Stimulated activated CD8-positive, alpha-beta memory T cell treated with anti-CD3 and anti-CD28 coated beads, Interleukin-7, amount 100 ng/mL, for 1 hour (primary cell): ENCODE results near the gene WNT7B.

Source experiments
- DNase-seq, 2 donors: peaks; one replicate each; pipeline ENCODE4 v3.0.0-alpha.2; 2020; ENCODE audit warnings: low read depth in 2 of 2

The WNT7B gene

DNA sequence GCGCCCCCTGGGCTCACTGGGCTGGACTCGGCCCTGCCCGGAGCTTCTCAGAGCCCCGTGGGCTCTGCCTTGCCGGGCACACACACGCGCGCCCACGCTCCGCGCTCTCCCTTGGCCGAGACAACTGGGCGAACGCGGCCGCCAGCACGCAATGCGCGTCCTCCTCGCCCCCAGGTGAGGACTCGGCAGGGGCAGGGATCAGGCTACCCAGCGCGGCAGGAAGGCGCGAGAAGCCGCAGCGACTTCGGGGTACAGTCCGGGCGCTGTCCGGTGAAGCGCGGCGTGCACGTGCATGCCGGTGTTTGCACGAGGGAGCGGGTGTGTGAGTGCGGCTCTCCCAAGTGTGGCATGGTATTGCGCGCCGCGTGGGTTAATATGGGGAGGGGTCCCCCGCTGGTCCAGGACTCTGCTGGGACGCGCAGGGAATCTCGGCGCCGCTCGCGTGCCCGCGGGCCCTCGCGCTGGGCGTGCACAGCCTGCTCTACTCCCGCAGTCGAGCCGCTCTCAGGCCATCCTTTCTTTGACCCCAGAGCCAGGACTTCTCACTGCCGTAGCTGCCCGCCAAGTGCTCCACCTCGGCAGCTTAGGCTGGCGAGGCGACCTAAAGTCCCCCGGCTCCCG, 5.4 kb downstream of the WNT7B start:
- no peak for DNase-seq

DNA sequence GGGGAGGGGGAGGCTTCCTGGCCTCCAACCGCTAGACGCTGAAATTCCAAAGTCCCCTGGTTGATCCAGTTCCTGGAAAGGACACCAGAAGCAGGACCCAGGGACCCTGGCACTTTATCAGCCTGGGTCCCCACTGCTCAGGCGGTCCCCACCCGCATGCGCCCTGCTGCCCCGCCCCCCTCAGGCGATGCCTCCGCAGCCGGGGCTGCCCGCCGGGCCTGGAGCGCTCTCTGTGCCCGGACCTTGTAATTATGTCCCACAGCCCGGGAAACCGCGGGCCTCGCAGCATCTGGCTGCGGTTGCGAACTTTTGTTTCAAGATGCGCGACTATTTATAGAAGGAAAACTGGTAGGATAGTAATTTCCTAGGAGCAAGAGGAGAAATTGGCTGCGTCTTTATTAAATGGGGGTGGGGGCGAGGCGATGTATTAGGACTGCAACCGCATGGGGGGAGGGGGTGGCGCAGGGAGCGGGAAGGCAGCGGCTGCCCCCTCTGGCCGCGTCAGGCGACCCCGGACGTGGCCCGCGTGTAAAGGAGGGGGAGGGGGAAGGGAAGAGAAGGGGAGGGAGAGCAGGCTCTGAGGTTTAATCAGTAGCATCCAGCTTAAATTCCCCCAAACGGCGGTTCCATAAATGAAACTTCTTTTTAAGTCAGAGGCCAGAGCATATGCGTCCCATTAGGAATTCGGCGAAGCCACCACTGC, 6.1 kb downstream of the WNT7B start:
- no peak for DNase-seq

DNA sequence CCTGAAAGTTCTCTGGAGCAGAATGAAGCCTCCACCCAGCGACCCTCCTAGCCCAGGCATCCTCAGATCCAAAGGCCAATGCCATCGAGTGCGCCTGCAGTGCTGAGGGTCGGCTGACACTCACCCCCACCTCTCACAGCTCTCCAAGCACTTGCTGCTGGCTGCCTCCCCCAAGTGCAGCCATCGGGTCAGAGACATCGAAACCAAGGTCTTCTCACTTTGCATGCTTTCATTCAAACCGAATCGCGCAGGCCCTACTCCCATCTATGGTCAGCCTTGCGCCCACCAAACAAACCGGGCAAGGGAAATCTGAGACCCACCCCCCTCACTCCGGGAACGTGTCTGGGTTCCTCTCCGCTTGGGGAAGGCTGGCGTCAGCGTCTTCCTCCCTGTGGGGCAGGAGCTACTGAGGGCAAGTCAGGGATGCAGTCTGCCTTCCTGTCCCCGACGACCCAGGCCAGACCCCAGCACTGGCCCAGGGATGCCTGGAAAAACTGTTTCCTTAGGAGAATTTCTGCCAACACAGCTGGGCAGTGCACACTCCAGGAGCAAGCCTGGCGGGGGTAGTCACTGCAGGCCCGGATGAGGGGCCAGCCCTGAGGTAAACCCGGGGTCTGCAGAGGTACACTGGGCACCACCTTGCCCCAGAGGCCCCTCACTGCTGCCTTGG, 7.0 kb downstream of the WNT7B start:
- no peak for DNase-seq

GRCh38 chr22:45969414-45969799, 7.6 kb downstream of the WNT7B start:
- DNase-seq = no peak

DNA sequence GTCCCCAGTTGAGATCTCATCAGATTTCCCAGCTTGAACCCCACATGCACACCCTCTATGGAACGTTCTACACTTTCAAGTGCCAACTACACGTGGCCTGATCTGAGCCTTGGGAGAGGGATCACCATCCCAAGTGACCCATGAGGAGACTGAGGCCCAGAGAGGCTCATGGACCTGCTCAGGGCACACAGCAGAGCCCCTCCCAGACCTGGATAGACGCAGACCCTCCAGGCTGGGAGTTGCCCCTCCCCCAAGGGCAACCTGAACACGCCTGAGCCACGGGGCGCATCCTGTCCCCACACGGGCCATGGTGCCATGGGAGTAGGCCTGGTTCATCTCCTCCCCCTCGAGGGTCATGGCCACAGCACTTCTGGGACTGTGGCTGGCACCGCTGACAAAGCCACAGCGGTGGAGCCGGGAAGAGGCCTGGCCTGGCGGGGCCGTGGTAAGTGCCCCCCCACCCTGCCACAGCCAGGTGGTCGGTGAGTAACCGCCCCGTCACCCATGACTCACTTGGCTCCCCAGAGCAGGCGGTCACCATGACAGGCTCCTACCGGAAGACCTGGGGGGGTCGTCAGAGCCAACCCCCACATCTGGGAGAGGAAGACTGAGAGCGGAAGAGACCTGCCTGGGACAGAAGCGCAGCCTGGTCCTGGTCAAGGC, 8.1 kb downstream of the WNT7B start:
- no peak for DNase-seq

GRCh38 chr22:45968003-45968650, 8.8 kb downstream of the WNT7B start:
- DNase-seq = no peak

GRCh38 chr22:45966895-45967365, 10.0 kb downstream of the WNT7B start:
- no peak for DNase-seq

DNA sequence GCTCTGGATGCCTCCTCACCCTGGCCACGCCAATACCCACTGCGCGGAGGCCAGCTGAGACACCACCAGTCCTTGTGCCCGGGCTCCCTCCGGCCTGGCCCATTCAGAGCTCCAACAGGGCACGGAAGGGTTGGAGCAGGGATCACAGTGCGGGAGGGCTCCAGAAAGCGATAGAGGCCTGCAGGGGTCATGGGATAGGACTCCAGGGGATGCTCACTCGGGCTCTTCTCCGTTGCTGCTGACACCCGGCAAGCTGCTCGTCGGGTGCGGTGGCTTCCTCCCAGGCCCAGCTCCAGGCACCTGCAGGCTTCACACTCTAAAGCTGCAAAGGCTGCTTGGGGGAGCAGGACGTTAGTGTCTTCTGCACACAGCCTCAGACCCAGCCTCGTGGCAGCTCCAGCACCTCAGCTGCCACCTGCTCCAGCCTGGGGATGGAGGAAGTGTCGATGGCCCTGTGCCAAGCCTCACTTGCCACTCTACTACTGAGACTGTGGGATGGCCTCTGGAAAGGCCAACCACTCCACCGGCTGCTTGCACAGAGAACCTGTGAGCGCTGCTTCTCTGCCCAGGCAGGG, 10.6 kb downstream of the WNT7B start:
- DNase-seq = no peak

- DNase-seq = no peak
Measured at GRCh38 chr22:45965563-45965962, 11.4 kb downstream of the WNT7B start.

GRCh38 chr22:45964926-45965527, 11.9 kb downstream of the WNT7B start:
- no peak for DNase-seq

DNA sequence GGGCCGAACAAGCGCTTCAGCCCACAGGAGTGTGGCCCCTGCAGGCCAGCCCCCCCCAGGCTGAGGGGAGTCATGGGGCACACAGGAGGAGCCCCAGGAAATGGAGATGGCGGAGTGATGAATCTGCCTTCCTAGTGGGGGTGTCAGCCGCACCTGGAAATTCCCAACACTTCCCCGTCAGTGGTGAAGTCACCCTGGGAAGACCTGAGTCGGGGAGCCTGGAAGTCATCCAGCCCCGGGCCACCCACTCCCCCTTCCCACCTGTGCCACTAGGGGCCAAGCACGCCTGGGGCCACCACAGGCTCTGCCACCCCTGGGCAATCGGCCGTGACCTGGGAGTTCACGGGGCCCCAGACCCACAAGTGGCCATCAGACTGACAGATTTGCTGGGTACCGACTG, 12.6 kb downstream of the WNT7B start:
- no peak for DNase-seq

GRCh38 chr22:45963821-45964220, 13.1 kb downstream of the WNT7B start:
- DNase-seq = no peak

DNA sequence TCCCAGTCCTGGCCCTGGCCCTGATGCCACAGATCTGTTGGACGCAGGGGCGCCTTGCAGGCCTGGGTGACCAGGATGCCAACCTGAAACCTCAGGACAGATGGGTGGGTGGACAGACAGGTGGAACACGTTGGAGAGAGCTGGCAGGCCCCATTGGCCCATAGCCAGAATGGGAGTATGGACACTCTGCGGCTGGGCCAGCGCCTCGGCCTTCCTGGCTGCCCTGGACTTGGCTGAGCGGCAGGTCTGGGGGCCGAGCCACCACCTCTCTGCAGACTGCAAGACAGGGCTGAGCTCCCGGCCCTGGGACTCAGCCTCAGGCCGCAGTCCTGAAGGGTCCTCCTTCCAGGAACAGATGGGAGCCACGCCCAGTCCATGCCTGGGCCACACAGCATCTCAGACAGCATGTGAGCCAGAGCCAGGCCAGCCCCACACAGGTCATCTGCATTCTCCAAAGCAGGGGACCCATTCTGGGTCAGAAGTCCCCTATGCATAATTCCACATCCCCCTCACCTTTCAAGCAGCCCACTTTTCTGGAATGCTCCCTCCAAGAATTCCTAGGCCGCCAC, 14.1 kb downstream of the WNT7B start:
- DNase-seq = no peak

DNA sequence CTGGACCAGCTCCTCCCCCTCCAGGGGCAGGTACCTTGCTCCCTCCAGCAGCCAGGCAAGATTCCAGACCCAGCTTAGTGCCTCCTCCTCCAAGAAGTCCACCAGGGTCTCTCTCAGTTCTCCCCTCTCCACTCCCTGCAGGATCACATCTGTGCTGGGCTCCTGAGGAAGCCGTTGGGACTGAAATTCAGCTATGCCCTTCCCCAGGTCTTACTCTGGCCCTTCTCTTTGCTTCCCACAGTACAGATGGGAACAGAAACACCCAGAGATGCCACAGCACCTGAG, 14.6 kb downstream of the WNT7B start:
- DNase-seq = no peak

DNA sequence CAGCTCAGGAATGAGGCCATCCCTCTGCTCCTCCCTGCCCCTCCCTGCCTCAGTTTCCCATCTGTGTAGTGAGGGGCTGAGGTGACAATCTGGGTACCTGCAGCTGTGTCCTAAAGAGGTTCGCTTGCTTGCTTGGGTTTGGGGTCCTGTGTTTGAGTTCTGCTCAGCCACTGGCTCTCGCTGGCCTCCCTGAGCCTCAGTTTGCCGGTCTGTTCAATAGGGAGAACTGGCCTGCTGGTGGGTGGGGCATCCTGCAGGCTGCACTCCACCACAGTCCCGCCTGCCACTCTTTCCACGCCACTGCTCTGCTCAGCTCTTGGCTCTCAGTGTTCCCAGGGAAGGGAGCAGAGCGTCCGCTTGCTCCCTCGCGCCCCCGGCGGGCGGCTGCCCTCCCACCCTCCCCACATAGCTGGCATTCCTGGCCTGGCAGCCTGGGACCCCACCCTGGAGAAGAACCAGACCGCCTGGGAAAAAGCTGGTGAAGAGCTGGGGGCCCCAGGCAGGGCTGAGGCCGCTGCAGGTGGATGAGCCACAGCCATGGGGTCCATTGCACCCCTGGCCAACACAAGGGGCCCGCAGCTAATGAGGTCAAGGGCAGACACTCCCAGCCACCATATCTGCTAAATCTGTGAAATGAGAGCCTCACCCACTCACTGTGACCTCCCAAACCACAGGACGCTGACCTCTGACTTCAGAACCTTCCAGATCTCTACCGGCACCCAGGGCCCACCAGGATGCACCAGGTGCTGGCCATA, 15.1 kb downstream of the WNT7B start:
- DNase-seq = no peak

DNA sequence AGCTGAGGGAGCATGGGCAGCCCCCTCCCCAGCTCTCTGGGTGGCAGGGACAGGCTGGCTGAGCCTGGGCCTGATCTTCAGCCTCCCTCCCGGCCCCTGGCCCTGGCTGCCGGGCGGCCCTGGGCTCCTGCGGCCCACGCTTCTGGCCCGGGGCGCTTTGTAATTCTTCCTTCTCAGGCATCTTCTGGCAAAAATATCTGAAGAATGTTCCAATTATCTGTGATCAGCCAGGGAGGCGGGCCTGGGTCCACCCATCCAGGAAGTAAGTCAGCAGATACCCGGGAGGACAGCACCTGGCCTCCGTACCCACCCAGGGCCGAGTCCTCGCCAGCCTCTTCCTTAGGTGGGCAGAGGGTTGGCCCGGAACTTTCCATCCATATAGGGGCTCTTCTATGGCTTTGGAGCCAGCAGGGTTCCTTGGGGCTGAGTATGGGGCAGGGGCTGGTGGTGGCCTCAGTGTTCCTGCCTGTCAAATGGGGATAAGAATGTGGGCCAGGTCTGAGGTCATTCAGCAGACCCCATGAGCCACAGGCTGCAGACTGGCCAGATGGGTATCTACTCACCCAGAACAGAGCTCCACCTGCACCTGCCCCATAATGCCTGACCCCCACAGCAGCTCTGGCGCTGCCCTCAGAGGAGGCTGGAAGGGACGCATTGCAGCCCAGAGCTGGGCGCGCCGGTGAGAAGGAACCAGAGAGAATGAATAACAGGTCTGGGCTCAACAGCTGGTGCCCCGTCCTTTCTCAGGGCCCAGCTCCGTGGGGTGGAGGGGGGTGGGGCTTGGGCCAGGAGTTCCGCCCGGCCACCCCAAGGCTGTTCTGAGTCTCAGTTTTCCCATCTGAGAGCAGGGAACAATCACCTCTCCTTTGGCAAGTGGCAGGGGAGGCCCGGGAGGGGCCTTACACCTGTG, 16.2 kb downstream of the WNT7B start:
- no peak for DNase-seq

DNA sequence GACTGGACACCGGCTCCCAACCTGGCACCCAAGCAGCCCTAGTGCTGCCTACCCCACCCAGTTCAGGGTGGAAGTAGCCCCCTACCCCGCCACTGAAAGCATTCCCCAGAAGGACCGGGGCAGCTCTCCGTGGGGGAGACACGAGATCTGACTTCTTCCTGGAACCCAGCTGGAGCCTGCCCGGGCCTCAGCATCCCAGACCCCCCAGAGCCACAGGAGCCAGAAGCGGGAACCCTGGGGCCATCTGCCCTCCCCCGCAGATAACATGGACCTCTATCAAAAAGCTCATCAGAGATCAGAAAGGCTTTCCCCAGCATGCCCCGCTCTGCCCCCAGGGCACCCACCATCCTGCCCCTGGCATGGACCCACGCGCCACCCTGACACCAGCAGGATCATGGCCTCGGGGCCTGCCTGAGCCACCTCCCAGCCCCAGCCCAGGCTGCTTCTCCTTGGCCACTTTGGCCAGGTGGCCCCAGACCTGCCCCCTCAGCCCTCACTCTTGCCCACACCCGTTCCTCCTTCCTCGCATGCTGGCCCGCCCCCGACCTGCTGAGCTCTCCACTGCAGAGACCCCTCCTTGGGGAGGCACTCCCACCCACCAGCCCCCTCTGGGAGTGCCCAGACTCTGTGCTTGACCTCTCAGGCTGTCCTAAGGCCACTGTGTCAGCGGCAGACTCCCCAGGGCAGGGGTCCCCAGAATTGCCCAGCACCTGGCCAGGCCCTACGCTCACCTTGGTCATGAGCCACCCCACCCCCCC, 17.1 kb downstream of the WNT7B start:
- DNase-seq = no peak

DNA sequence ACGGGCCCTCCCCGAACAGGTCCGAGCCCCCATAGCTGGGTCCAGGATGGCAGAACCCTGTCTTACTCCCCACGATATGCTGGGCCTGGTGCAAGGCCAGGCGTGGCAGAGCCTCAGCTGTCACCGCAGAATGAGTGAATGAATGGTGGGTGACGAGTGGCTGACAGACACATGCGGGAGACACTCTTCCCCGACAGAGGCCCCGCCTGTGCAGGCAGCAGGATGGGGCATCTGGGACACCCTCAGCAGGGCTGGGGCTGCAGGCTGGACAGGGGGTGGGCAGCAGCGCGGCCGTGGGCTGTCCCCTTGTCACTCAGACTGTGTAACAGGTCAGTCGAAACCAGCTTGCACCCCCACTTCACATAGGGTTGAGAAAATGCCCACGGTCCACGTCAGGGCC, 18.0 kb downstream of the WNT7B start:
- no peak for DNase-seq

DNA sequence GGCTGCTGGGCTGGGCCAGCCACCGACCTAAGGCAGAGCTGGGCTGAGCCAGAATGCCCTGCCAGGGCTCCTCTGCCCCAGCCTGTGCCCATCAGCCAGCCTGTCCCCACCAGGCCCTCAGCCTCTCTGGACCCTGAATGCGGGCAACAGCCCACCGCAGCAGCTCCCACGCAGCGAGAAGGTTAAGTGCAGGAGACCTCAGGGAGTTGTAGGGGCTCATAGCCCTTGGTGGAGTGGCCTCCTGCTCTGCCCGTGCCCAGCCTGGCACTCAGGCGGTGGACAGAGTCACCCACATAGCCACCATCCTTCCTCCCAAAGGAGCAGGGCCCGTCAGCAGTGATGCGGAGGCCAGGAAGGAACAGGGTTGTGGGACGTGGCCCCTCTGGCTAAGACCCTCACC, 19.1 kb downstream of the WNT7B start:
- DNase-seq = no peak
